ENCODE measurements around the gene MYOG.

- TF ChIP-seq REST (IDR thresholded peaks at IDR 0.05; ENCODE audit: low read depth) (no peak), CREB1 (IDR thresholded peaks at IDR 0.05; ENCODE audit: low read depth) (no peak), EP300 (IDR thresholded peaks at IDR 0.05; ENCODE audit: borderline replicate concordance) (no peak), RAD21 (IDR thresholded peaks at IDR 0.05; ENCODE audit: low read depth) (no peak), CEBPB (IDR thresholded peaks at IDR 0.05) (no peak), YY1 (IDR thresholded peaks at IDR 0.05; ENCODE audit: low read depth) (no peak), ZBTB7A (IDR thresholded peaks at IDR 0.05; ENCODE audit: low read depth) (no peak), TCF12 (IDR thresholded peaks at IDR 0.05; ENCODE audit: low read depth) (no peak)
- TF ChIP-seq, protein P1, sequence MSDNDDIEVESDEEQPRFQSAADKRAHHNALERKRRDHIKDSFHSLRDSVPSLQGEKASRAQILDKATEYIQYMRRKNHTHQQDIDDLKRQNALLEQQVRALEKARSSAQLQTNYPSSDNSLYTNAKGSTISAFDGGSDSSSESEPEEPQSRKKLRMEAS (IDR thresholded peaks at IDR 0.05), result no peak
Measured at GRCh38 chr1:203091199-203091477, 5.3 kb upstream of the MYOG start.

Data from Ishikawa (cell line).